ENCODE results near the gene HOXA6. TPM values are rescaled to one million over a fixed set of nuclear protein-coding genes. Genes with fewer than 3 reads are reported as not detected.

Gene HOXA6
- polyA plus RNA-seq, 3 donors = not detected

GRCh38 chr7:27189997-27190748 lies 42.6 kb upstream of the HOXA6 start:
- Histone ChIP-seq H3K4me2 (replicated peaks; ENCODE audit: extremely low read depth, low read length, poor library complexity, severe bottlenecking) (no peak overlapping the region), H3K9ac (ENCODE audit: insufficient read depth, low read length, poor library complexity, severe bottlenecking) (no peak overlapping the region), H3K36me3 (replicated peaks in 1 of 2; ENCODE audit: control insufficient read depth in 1 of 2, insufficient read depth in 2 of 2, low read length in 2 of 2) (no peaks in the 10 kb centered on the region), H3K27ac (ENCODE audit: low read depth in 1 of 2, low read length in 2 of 2) (no peak overlapping the region), H2AFZ (ENCODE audit: insufficient read depth, low read depth, low read length, poor library complexity, severe bottlenecking) (no peak overlapping the region), H3K9me3 (replicated peaks in 1 of 2; ENCODE audit: control insufficient read depth in 1 of 2, insufficient read depth in 1 of 2, low read length in 2 of 2) (peaks cover 13 to 67% of the 10 kb centered on the region in 2 donors), H3K4me3 (replicated peaks in 1 of 3; ENCODE audit: low read depth in 2 of 3, low read length in 3 of 3) (no peak overlapping the region), H3K4me1 (ENCODE audit: control insufficient read depth in 1 of 2, insufficient read depth in 2 of 2, low read length in 2 of 2) (peaks cover 50 to 52% of the 10 kb centered on the region in 2 donors), H3K79me2 (ENCODE audit: insufficient read depth, low read length) (no peaks in the 10 kb centered on the region), H3K27me3 (ENCODE audit: control insufficient read depth in 2 of 2, insufficient read depth in 2 of 2, low read length in 2 of 2) (peaks cover 96 to 98% of the 10 kb centered on the region in 2 donors), H4K20me1 (ENCODE audit: insufficient read depth, low read length) (no peaks in the 10 kb centered on the region)
- Mint-ChIP-seq H3K4me1 (peaks cover 67% of the 10 kb centered on the region), H3K4me3 (peak overlapping the region; percentile 34 to 92), H3K27me3 (ENCODE audit: low read depth in 3 of 3) (peaks cover 97 to 99% (median 98%) of the 10 kb centered on the region in 3 donors), H3K36me3 (peaks cover 20 to 32% of the 10 kb centered on the region in 2 donors), H3K27ac (peak overlapping the region in 1 of 7 donors; percentile 80), H3K9me3 (peaks cover 0 to 64% (median 37%) of the 10 kb centered on the region in 7 donors)
- TF ChIP-seq, protein P1, sequence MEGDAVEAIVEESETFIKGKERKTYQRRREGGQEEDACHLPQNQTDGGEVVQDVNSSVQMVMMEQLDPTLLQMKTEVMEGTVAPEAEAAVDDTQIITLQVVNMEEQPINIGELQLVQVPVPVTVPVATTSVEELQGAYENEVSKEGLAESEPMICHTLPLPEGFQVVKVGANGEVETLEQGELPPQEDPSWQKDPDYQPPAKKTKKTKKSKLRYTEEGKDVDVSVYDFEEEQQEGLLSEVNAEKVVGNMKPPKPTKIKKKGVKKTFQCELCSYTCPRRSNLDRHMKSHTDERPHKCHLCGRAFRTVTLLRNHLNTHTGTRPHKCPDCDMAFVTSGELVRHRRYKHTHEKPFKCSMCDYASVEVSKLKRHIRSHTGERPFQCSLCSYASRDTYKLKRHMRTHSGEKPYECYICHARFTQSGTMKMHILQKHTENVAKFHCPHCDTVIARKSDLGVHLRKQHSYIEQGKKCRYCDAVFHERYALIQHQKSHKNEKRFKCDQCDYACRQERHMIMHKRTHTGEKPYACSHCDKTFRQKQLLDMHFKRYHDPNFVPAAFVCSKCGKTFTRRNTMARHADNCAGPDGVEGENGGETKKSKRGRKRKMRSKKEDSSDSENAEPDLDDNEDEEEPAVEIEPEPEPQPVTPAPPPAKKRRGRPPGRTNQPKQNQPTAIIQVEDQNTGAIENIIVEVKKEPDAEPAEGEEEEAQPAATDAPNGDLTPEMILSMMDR (IDR thresholded peaks at IDR 0.05) = no peak
- 11% methylated on average over 2 of the region's 7 CpGs for WGBS (ENCODE audit: insufficient coverage)
- no peak for DNase-seq
- intact Hi-C loops (cut with micrococcal nuclease) = loop anchor here (5.0 to 10.0 kb wide), 4 partner anchors 38 to 735 kb away; partner anchors contain the start of gene HOXA3 (in 2 of the 2)

DNA sequence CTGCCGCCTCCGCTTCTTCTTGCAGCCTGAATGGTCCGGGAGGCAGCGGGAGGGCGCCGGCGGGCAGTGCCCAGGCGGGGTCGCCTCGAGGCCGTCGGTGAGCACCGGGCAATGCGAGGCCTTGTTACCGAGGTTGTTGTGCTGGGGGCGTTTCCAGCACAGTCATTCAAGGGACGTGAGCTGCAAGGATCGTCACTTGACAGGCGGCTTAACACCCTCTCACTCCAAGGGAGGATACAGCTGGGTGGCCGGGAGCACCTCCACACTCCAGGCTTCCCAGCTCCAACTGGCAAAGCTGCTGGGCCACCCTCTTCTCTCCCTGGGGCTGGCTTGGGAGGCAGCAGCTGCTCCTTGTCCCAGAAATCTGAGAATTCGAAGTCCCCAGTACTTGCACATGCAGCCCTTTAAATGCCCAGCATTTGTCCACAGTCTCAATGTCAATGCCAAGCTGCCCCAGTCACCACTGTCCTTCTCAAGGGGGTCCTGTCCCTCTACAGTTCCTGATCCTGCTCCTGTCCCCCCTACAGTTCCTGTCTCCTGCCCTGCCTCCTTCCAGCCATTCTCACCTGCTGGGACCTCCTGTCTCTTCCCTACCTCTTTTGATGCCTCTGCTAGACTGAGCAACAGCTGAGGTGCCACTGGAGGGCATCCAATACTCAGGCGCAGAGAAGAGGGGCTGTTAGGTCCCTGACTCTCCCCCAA lies 41.9 kb upstream of the HOXA6 start:
- H3K4me1 Mint-ChIP-seq = peaks cover 72% of the 10 kb centered on the region
- TF ChIP-seq, protein P1 (IDR thresholded peaks at IDR 0.05) = no peak
- peak overlapping the region; percentile 46 for H2AFZ ChIP-seq (ENCODE audit: insufficient read depth, low read depth, low read length, poor library complexity, severe bottlenecking)
- DNase-seq = no peak
- H3K27me3 ChIP-seq (ENCODE audit: control insufficient read depth in 2 of 2, insufficient read depth in 2 of 2, low read length in 2 of 2) = peaks cover 95 to 98% of the 10 kb centered on the region in 2 donors
- peak overlapping the region in 1 of 3 experiments; percentile 67 for H3K4me3 ChIP-seq (replicated peaks in 1 of 3; ENCODE audit: low read depth in 2 of 3, low read length in 3 of 3)
- H3K9me3 ChIP-seq (replicated peaks in 1 of 2; ENCODE audit: control insufficient read depth in 1 of 2, insufficient read depth in 1 of 2, low read length in 2 of 2) = peaks cover 17 to 66% of the 10 kb centered on the region in 2 donors
- peak overlapping the region; percentile 83 to 92 for H3K4me3 Mint-ChIP-seq
- no peaks in the 10 kb centered on the region for H4K20me1 ChIP-seq (ENCODE audit: insufficient read depth, low read length)
- no peaks in the 10 kb centered on the region for H3K79me2 ChIP-seq (ENCODE audit: insufficient read depth, low read length)
- peaks cover 20 to 36% of the 10 kb centered on the region in 2 donors for H3K36me3 Mint-ChIP-seq
- H3K27ac ChIP-seq (ENCODE audit: low read depth in 1 of 2, low read length in 2 of 2) = no peak overlapping the region
- peaks cover 3 to 70% (median 41%) of the 10 kb centered on the region in 7 donors for H3K9me3 Mint-ChIP-seq
- no peaks in the 10 kb centered on the region for H3K36me3 ChIP-seq (replicated peaks in 1 of 2; ENCODE audit: control insufficient read depth in 1 of 2, insufficient read depth in 2 of 2, low read length in 2 of 2)
- no peak overlapping the region for H3K9ac ChIP-seq (ENCODE audit: insufficient read depth, low read length, poor library complexity, severe bottlenecking)
- H3K4me2 ChIP-seq (replicated peaks; ENCODE audit: extremely low read depth, low read length, poor library complexity, severe bottlenecking) = peak overlapping the region; percentile 68
- intact Hi-C loops (cut with micrococcal nuclease) = loop anchor here (5.0 kb wide), 1 partner anchor 37 kb away; the partner anchor contains the start of gene HOXA3 (in 2 of the 2)
- H3K4me1 ChIP-seq (ENCODE audit: control insufficient read depth in 1 of 2, insufficient read depth in 2 of 2, low read length in 2 of 2) = peaks cover 57 to 59% of the 10 kb centered on the region in 2 donors
- 17% methylated on average over 19 of the region's 22 CpGs for WGBS (ENCODE audit: insufficient coverage)
- H3K27me3 Mint-ChIP-seq (ENCODE audit: low read depth in 3 of 3) = peaks cover 96 to 99% (median 98%) of the 10 kb centered on the region in 3 donors
- no peak overlapping the region for H3K27ac Mint-ChIP-seq

All from CD14-positive monocyte (primary cell).